ENCODE measurements around the gene SLC23A2.

DNA sequence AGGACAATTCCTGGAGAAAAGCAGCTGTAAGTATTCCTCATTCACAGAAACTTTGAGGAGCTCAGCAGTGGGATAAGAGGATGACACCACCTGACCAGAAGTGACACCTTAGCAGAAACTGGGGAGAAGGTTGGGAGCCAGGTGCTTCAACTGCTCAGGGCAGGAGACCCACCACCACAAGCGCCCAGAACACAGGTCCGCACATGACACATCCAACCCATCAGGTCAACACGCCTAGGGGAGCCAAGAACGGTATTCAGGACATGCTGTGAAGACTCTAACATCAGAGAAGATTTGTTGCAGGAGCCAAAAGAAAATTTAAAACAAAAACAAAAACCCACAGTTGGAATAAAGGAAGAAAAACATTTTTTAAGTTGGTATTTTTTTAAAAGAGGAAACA, 50.5 kb downstream of the SLC23A2 start:
- TF ChIP-seq, protein P1, sequence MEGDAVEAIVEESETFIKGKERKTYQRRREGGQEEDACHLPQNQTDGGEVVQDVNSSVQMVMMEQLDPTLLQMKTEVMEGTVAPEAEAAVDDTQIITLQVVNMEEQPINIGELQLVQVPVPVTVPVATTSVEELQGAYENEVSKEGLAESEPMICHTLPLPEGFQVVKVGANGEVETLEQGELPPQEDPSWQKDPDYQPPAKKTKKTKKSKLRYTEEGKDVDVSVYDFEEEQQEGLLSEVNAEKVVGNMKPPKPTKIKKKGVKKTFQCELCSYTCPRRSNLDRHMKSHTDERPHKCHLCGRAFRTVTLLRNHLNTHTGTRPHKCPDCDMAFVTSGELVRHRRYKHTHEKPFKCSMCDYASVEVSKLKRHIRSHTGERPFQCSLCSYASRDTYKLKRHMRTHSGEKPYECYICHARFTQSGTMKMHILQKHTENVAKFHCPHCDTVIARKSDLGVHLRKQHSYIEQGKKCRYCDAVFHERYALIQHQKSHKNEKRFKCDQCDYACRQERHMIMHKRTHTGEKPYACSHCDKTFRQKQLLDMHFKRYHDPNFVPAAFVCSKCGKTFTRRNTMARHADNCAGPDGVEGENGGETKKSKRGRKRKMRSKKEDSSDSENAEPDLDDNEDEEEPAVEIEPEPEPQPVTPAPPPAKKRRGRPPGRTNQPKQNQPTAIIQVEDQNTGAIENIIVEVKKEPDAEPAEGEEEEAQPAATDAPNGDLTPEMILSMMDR (IDR thresholded peaks at IDR 0.05) = no peak
- TF ChIP-seq POLR2A (IDR thresholded peaks at IDR 0.05) = no peak
